ENCODE results near the gene APCDD1.

The APCDD1 gene

DNA sequence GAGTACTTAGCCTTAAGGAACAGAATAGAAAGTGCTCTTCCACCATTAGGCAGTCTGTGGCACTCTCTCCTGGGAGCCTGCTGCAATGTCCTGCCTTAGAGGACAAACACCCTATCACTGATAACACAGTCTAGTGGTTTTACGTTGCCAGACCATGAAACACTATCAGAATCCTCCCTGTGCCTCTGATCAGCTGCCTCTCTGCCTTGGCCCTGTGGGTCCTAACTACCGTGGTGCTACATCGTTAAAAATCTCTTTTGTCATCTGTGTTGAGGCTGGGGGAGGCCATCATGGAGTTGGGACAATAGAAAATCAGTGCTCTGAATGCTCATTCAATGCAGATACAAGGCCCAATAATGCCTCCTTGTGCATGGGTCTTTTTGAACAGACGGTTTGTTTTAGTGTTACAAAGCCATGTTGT lies 11.9 kb upstream of the APCDD1 start:
- no peaks in the 10 kb centered on the region for H3K36me3 ChIP-seq
- H3K4me3 ChIP-seq (ENCODE audit: low read depth in 1 of 2, low read length in 1 of 2) = no peak overlapping the region
- H3K9me3 ChIP-seq = no peaks in the 10 kb centered on the region
- peaks cover 0 to 4% of the 10 kb centered on the region in 2 experiments for H3K4me1 ChIP-seq (ENCODE audit: control insufficient read depth in 1 of 2, insufficient read depth in 1 of 2, low read depth in 1 of 2, low read length in 1 of 2)
- H3K27ac ChIP-seq = no peak overlapping the region
- TF ChIP-seq, protein P1, sequence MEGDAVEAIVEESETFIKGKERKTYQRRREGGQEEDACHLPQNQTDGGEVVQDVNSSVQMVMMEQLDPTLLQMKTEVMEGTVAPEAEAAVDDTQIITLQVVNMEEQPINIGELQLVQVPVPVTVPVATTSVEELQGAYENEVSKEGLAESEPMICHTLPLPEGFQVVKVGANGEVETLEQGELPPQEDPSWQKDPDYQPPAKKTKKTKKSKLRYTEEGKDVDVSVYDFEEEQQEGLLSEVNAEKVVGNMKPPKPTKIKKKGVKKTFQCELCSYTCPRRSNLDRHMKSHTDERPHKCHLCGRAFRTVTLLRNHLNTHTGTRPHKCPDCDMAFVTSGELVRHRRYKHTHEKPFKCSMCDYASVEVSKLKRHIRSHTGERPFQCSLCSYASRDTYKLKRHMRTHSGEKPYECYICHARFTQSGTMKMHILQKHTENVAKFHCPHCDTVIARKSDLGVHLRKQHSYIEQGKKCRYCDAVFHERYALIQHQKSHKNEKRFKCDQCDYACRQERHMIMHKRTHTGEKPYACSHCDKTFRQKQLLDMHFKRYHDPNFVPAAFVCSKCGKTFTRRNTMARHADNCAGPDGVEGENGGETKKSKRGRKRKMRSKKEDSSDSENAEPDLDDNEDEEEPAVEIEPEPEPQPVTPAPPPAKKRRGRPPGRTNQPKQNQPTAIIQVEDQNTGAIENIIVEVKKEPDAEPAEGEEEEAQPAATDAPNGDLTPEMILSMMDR (IDR thresholded peaks at IDR 0.05) = no peak
- peaks cover 28% of the 10 kb centered on the region for H3K27me3 ChIP-seq

DNA sequence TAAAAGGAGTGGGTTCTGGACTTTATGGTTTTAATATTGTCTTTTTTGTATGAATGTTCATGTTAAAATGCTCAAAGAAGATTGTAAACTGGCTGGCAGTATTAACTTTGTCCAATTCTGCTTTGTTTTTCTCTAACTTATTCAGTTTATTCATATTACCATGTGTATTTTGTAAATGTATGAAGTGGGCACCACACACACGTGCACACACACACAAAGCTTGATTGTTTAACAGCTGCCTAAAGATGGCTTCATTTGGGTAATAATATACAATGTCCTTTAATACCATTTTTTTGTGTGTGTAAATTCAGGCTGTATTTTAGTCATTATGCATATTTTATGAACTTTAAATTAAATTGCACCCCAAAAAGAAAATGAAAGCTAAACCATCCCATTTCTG lies 11.4 kb upstream of the APCDD1 start:
- Histone ChIP-seq H3K27me3 (peaks cover 32% of the 10 kb centered on the region), H3K27ac (no peak overlapping the region), H3K36me3 (no peaks in the 10 kb centered on the region), H3K9me3 (no peaks in the 10 kb centered on the region), H3K4me3 (ENCODE audit: low read depth in 1 of 2, low read length in 1 of 2) (no peak overlapping the region), H3K4me1 (ENCODE audit: control insufficient read depth in 1 of 2, insufficient read depth in 1 of 2, low read depth in 1 of 2, low read length in 1 of 2) (peaks cover 0 to 4% of the 10 kb centered on the region in 2 experiments)
- TF ChIP-seq, protein P1 (IDR thresholded peaks at IDR 0.05) = no peak

DNA sequence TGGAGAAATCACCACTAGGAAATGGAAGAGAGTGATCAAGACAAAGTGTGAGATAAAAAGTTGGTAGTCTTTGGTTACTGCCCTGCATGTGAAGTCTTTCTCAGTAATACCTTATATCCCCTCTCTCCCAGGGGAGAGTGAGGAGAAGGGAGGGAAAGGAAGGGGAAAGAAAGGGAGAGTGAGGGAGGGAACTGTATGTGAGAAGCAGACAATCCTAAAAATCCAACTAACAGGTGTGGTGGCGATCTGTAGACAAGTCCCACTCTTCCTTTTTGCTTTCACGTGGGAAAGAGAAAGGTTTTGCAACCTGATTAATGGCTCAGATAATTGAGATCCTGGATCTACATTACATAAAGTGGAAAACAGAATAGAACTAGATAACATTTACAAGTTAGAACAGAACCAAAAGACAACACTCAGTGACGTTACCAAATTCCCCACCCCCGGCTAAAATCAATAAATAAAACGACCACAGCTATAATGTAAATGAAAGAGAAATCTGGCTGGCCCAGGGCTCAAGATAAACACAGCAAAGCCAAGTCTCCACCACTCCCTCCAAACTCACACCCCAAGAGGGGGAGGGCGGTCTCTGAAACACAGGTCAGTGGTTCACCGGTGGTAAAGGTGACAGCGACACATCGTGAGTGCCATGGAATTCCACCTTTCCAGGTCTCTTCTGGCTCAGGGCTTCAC lies 10.0 kb upstream of the APCDD1 start:
- no peaks in the 10 kb centered on the region for H3K36me3 ChIP-seq
- H3K4me3 ChIP-seq (ENCODE audit: low read depth in 1 of 2, low read length in 1 of 2) = no peak overlapping the region
- TF ChIP-seq, protein P1 (IDR thresholded peaks at IDR 0.05) = no peak
- H3K4me1 ChIP-seq (ENCODE audit: control insufficient read depth in 1 of 2, insufficient read depth in 1 of 2, low read depth in 1 of 2, low read length in 1 of 2) = no peaks in the 10 kb centered on the region
- peaks cover 44% of the 10 kb centered on the region for H3K27me3 ChIP-seq
- H3K9me3 ChIP-seq = no peaks in the 10 kb centered on the region
- no peak overlapping the region for H3K27ac ChIP-seq

DNA sequence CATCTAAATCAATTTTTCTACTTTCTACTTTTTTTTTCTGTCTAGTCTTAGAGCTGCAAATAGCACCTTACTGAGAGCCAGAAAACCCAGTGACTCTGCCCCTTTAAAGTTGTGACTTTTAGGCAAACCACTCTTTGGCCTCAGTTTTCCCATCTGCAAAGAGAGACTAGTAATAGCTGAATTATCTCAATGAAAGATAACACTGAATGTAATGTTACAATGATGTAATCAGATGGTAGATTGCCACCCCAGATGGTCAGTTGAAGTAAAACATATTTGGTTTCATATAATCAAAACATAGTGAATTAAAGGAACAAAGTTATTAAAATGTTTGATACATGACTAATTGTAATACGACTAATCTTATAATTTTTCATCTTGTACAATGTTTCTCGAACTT lies 5.0 kb upstream of the APCDD1 start:
- no peaks in the 10 kb centered on the region for H3K9me3 ChIP-seq
- H3K27me3 ChIP-seq = peaks cover 85% of the 10 kb centered on the region
- H3K27ac ChIP-seq = no peak overlapping the region
- TF ChIP-seq, protein P1 (IDR thresholded peaks at IDR 0.05) = no peak
- no peaks in the 10 kb centered on the region for H3K4me1 ChIP-seq (ENCODE audit: control insufficient read depth in 1 of 2, insufficient read depth in 1 of 2, low read depth in 1 of 2, low read length in 1 of 2)
- H3K4me3 ChIP-seq (ENCODE audit: low read depth in 1 of 2, low read length in 1 of 2) = no peak overlapping the region
- H3K36me3 ChIP-seq = no peaks in the 10 kb centered on the region

DNA sequence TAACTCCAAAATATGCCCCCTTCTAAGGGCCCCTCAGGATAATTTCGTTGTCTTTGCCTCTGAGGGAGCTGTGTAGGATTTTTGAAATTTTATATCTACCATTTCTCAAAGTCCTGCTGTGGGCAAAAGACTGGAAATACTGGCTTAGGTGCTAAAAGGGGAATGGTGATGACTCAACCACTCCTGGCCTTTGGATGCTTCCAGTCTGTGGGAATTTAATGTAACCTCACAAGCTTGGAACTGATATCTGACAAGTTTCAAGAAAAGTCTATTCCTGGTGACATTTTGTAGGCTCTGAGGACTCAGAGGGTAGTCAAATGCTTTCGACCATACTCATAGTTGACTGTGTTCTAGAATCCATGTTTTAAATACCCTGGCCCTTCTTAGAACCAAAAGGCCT lies 3.4 kb upstream of the APCDD1 start:
- Histone ChIP-seq H3K27me3 (peaks cover 88% of the 10 kb centered on the region), H3K9me3 (no peaks in the 10 kb centered on the region), H3K36me3 (no peaks in the 10 kb centered on the region), H3K27ac (no peak overlapping the region), H3K4me3 (ENCODE audit: low read depth in 1 of 2, low read length in 1 of 2) (no peak overlapping the region), H3K4me1 (ENCODE audit: control insufficient read depth in 1 of 2, insufficient read depth in 1 of 2, low read depth in 1 of 2, low read length in 1 of 2) (peaks cover 4 to 6% of the 10 kb centered on the region in 2 experiments)
- TF ChIP-seq, protein P1 (IDR thresholded peaks at IDR 0.05) = no peak

All from neutrophil (primary cell).